K562 (cell line): Measurements from ENCODE around the gene SIRPB1.

Experiments used
- PCBP2 ChIP-seq: fragments of 200-400 bp; formaldehyde crosslinking; IDR thresholded peaks from 2 replicates; pipeline ENCODE4 v1.6.1; 2018; ENCODE audit warnings: low read length, low read depth, mild to moderate bottlenecking, moderate library complexity; ENCODE audit not compliant: poor library complexity, severe bottlenecking
- YY1 ChIP-seq, 3 experiments: IDR thresholded peaks; 2 replicates each; pipeline ENCODE4 v1.6.1; 2011; ENCODE audit warnings: low read length in 2 of 3, mild to moderate bottlenecking in 2 of 3, moderate library complexity in 2 of 3, borderline replicate concordance in 1 of 3, control low read depth in 1 of 3, low read depth in 1 of 3; ENCODE audit not compliant: insufficient read depth in 3 of 3, insufficient replicate concordance in 2 of 3, control insufficient read depth in 1 of 3, insufficient read length in 1 of 3; ENCODE audit errors: extremely low read depth in 1 of 3

DNA sequence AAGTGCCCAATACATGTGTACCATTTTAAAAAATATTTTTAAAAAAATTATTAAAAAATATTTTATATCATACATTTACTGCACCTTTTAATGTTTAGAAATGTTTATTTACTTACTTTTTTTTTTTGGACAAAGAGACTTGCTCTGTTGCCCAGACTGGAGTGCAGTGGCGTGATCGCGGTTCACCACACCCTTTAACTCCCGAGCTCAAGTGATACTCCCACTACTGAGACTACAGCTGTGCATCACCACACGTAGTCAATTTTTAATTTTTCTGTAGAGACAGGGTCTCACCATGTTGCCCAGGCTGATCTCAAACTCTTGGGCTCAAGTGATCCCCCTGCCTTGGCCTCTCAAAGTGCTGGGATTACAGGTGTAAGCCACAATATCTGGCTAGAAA lies 47.0 kb upstream of the SIRPB1 start:
- no peak for TF ChIP-seq PCBP2
- TF ChIP-seq YY1 (IDR thresholded peaks at IDR 0.05; ENCODE audit: borderline replicate concordance in 1 of 3, control insufficient read depth in 1 of 3, extremely low read depth in 1 of 3, insufficient read depth in 3 of 3, insufficient read length in 1 of 3, insufficient replicate concordance in 2 of 3, low read depth in 1 of 3, low read length in 2 of 3): no peak
